ENCODE measurements around the gene ISYNA1.

Gene ISYNA1

GRCh38 chr19:18385675-18386542, 52.0 kb downstream of the ISYNA1 start, which contains the start of gene GDF15:
GDF15 (plus strand) TSS chr19:18386158; CDS start chr19:18386190, 32 bp downstream.
- no peak within 1 kb of the TSS for H2AFZ ChIP-seq
- peak; percentile 10 for TF ChIP-seq CTCF (IDR thresholded peaks at IDR 0.05)
- no peak within 1 kb of the TSS for H3K9ac ChIP-seq
- H3K4me2 ChIP-seq (ENCODE audit: low read length) = no peak within 1 kb of the TSS
- no peak within 1 kb of the TSS for H3K27ac ChIP-seq
- no peaks in the 10 kb centered on the region for H3K9me3 ChIP-seq (ENCODE audit: control insufficient read depth, low read length)
- H3K4me3 ChIP-seq (ENCODE audit: low read depth, low read length) = no peak within 1 kb of the TSS
- no peaks in the 10 kb centered on the region for H3K27me3 ChIP-seq (ENCODE audit: control insufficient read depth, insufficient read depth, low read length)
- peaks cover 7% of the 10 kb centered on the region for H3K4me1 ChIP-seq
- no peaks in the 10 kb centered on the region for H3K36me3 ChIP-seq (ENCODE audit: control insufficient read depth, insufficient read depth, low read length)
- H3K79me2 ChIP-seq = no peaks in the 10 kb centered on the region

- Histone ChIP-seq H3K36me3 (ENCODE audit: control insufficient read depth, insufficient read depth, low read length) (no peaks in the 10 kb centered on the region), H3K79me2 (no peaks in the 10 kb centered on the region), H3K9ac (no peak overlapping the region), H3K4me1 (peaks cover 11% of the 10 kb centered on the region), H2AFZ (no peak overlapping the region), H3K27ac (no peak overlapping the region), H3K4me2 (ENCODE audit: low read length) (no peak overlapping the region), H3K27me3 (ENCODE audit: control insufficient read depth, insufficient read depth, low read length) (no peaks in the 10 kb centered on the region), H3K9me3 (ENCODE audit: control insufficient read depth, low read length) (no peaks in the 10 kb centered on the region), H3K4me3 (ENCODE audit: low read depth, low read length) (no peak overlapping the region)
- no peak for TF ChIP-seq CTCF (IDR thresholded peaks at IDR 0.05)
These were observed 52.6 kb downstream of the ISYNA1 start for GRCh38 chr19:18385359-18385674.

- Histone ChIP-seq H3K27me3 (ENCODE audit: control insufficient read depth, insufficient read depth, low read length) (no peaks in the 10 kb centered on the region), H2AFZ (no peak overlapping the region), H3K9ac (no peak overlapping the region), H3K4me1 (peaks cover 15% of the 10 kb centered on the region), H3K27ac (no peak overlapping the region), H3K4me2 (ENCODE audit: low read length) (no peak overlapping the region), H3K9me3 (ENCODE audit: control insufficient read depth, low read length) (no peaks in the 10 kb centered on the region), H3K36me3 (ENCODE audit: control insufficient read depth, insufficient read depth, low read length) (no peaks in the 10 kb centered on the region), H3K4me3 (ENCODE audit: low read depth, low read length) (no peak overlapping the region), H3K79me2 (no peaks in the 10 kb centered on the region)
- no peak for TF ChIP-seq CTCF (IDR thresholded peaks at IDR 0.05)
These were observed 53.2 kb downstream of the ISYNA1 start for GRCh38 chr19:18384775-18385174.
